ENCODE results near the gene OAS3. TPM values are rescaled to one million over a fixed set of nuclear protein-coding genes. Genes with fewer than 3 reads are reported as not detected.

Gene OAS3
- total RNA-seq, 2 donors from 2014 or later = 0.64 to 0.84 TPM

DNA sequence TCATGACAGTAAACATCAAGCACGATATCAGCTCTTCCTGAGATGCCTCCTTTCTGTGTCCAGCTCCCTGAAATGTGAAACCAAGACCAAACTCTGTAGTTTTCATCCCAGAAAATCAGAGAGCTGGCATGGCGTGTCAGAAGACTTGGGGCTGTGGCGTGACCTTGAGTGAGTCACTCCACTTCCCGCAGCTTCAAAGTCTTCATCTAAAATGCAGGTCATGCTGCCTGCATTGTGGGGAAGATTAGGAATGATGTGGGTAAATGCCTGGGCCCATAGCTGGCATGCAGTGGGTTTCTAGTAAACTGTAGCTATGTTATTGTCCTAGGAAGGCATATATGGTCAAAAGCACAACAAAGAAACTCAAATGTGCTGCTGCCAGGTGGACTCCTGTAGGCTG is 68.9 kb downstream of the OAS3 start:
- H3K27me3 Mint-ChIP-seq (ENCODE audit: insufficient read depth) = peaks cover 47% of the 10 kb centered on the region
- H3K36me3 Mint-ChIP-seq (ENCODE audit: low read depth) = no peaks in the 10 kb centered on the region
- Histone ChIP-seq H3K4me3 (ENCODE audit: low read length) (no peak overlapping the region), H3K9me3 (ENCODE audit: control insufficient read depth, low read length) (peaks cover 13% of the 10 kb centered on the region), H3K27me3 (ENCODE audit: control insufficient read depth, insufficient read depth, low read length, poor library complexity, severe bottlenecking) (peaks cover 15% of the 10 kb centered on the region), H3K4me1 (ENCODE audit: control insufficient read depth, insufficient read depth, low read length) (no peaks in the 10 kb centered on the region), H3K27ac (ENCODE audit: low read depth, low read length) (no peak overlapping the region), H3K36me3 (ENCODE audit: control insufficient read depth, insufficient read depth, low read length) (no peaks in the 10 kb centered on the region), H3K9ac (ENCODE audit: extremely low read depth, low read length, poor library complexity, severe bottlenecking) (no peak overlapping the region)
- peak; percentile 38 for DNase-seq
- no peak overlapping the region for H3K4me3 Mint-ChIP-seq
- H3K9me3 Mint-ChIP-seq = peaks cover 6% of the 10 kb centered on the region
- TF ChIP-seq, protein P1, sequence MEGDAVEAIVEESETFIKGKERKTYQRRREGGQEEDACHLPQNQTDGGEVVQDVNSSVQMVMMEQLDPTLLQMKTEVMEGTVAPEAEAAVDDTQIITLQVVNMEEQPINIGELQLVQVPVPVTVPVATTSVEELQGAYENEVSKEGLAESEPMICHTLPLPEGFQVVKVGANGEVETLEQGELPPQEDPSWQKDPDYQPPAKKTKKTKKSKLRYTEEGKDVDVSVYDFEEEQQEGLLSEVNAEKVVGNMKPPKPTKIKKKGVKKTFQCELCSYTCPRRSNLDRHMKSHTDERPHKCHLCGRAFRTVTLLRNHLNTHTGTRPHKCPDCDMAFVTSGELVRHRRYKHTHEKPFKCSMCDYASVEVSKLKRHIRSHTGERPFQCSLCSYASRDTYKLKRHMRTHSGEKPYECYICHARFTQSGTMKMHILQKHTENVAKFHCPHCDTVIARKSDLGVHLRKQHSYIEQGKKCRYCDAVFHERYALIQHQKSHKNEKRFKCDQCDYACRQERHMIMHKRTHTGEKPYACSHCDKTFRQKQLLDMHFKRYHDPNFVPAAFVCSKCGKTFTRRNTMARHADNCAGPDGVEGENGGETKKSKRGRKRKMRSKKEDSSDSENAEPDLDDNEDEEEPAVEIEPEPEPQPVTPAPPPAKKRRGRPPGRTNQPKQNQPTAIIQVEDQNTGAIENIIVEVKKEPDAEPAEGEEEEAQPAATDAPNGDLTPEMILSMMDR (conservative IDR thresholded peaks at IDR 0.05) = no peak
- no peak overlapping the region for H3K27ac Mint-ChIP-seq
- 76 to 89% methylated on average over 2 to 4 of the region's 4 CpGs for WGBS, 2 experiments (ENCODE audit: insufficient coverage in 1 of 2, insufficient read length in 1 of 2)
- H3K4me1 Mint-ChIP-seq = no peaks in the 10 kb centered on the region

DNA sequence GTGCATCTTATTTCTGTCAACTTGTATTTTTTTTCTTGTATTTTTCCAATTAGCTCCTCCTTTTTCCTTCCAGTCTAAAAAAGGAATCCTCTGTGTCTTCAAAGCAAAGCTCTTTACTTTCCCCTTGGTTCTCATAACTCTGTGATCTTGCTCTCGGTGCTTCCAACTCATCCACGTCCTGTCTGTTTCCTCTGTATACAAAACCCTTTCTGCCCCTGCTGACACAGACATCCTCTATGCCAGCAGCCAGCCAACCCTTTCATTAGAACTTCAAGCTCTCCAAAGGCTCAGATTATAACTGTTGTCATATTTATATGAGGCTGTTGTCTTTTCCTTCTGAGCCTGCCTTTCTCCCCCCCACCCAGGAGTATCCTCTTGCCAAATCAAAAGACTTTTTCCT is 72.4 kb downstream of the OAS3 start:
- TF ChIP-seq, protein P1 (conservative IDR thresholded peaks at IDR 0.05) = no peak
- Mint-ChIP-seq H3K4me3 (no peak overlapping the region), H3K27ac (no peak overlapping the region), H3K27me3 (ENCODE audit: insufficient read depth) (peaks cover 46% of the 10 kb centered on the region), H3K36me3 (ENCODE audit: low read depth) (no peaks in the 10 kb centered on the region), H3K9me3 (peaks cover 6% of the 10 kb centered on the region), H3K4me1 (no peaks in the 10 kb centered on the region)
- DNase-seq = no peak
- H3K4me3 ChIP-seq (ENCODE audit: low read length) = no peak overlapping the region
- no peaks in the 10 kb centered on the region for H3K4me1 ChIP-seq (ENCODE audit: control insufficient read depth, insufficient read depth, low read length)
- H3K36me3 ChIP-seq (ENCODE audit: control insufficient read depth, insufficient read depth, low read length) = no peaks in the 10 kb centered on the region
- no peak overlapping the region for H3K27ac ChIP-seq (ENCODE audit: low read depth, low read length)
- H3K27me3 ChIP-seq (ENCODE audit: control insufficient read depth, insufficient read depth, low read length, poor library complexity, severe bottlenecking) = peaks cover 23% of the 10 kb centered on the region
- no peak overlapping the region for H3K9ac ChIP-seq (ENCODE audit: extremely low read depth, low read length, poor library complexity, severe bottlenecking)
- 78 to 100% methylated on average over 1 to 2 of the region's 2 CpGs for WGBS, 2 experiments (ENCODE audit: insufficient coverage in 1 of 2, insufficient read length in 1 of 2)
- H3K9me3 ChIP-seq (ENCODE audit: control insufficient read depth, low read length) = peaks cover 13% of the 10 kb centered on the region

GRCh38 chr12:113014565-113014964 is 76.3 kb downstream of the OAS3 start:
- Histone ChIP-seq H3K9me3 (ENCODE audit: control insufficient read depth, low read length) (peaks cover 13% of the 10 kb centered on the region), H3K4me3 (ENCODE audit: low read length) (no peak overlapping the region), H3K27ac (ENCODE audit: low read depth, low read length) (no peak overlapping the region), H3K36me3 (ENCODE audit: control insufficient read depth, insufficient read depth, low read length) (no peaks in the 10 kb centered on the region), H3K27me3 (ENCODE audit: control insufficient read depth, insufficient read depth, low read length, poor library complexity, severe bottlenecking) (peaks cover 13% of the 10 kb centered on the region), H3K4me1 (ENCODE audit: control insufficient read depth, insufficient read depth, low read length) (no peaks in the 10 kb centered on the region), H3K9ac (ENCODE audit: extremely low read depth, low read length, poor library complexity, severe bottlenecking) (no peak overlapping the region)
- Mint-ChIP-seq H3K9me3 (peaks cover 6% of the 10 kb centered on the region), H3K36me3 (ENCODE audit: low read depth) (no peaks in the 10 kb centered on the region), H3K4me1 (no peaks in the 10 kb centered on the region), H3K4me3 (no peak overlapping the region), H3K27me3 (ENCODE audit: insufficient read depth) (peaks cover 38% of the 10 kb centered on the region), H3K27ac (no peak overlapping the region)
- TF ChIP-seq, protein P1 (conservative IDR thresholded peaks at IDR 0.05) = no peak
- no peak for DNase-seq
- WGBS, 2 experiments (ENCODE audit: insufficient coverage in 1 of 2, insufficient read length in 1 of 2) = 89 to 90% methylated on average over 8 to 9 of the region's 9 CpGs

All from endodermal cell (in vitro differentiated cells).